ENCODE results near the gene HMG20B.

GRCh38 chr19:3601021-3601420, 28.3 kb downstream of the HMG20B start:
- no peak for TF ChIP-seq CTCF (IDR thresholded peaks at IDR 0.05; ENCODE audit: low read depth, low read length)
- no peak for TF ChIP-seq EZH2phosphoT487 (IDR thresholded peaks at IDR 0.05; ENCODE audit: low read depth)
